Activated CD8-positive, alpha-beta T cell treated with anti-CD3 and anti-CD28 coated beads, Interleukin-2, amount 10 ng/mL, durations not matched to agents 7 days and 5 days (primary cell): ENCODE results near the gene CEBPG. TPM values are rescaled to one million over a fixed set of nuclear protein-coding genes. Genes with fewer than 3 reads are reported as not detected.
A peak's percentile ranks its signal among the peaks of the same experiment; 100 is the strongest.

Experiments
- ATAC-seq: fragments of 150-1000 bp; cut with Tn5 transposase; one replicate; pipeline ENCODE4 v1.10.0; 2021; ENCODE audit warnings: moderate library complexity
- CTCF ChIA-PET: fragments of 350-600 bp; sonication (Branson Sonifier 250); formaldehyde crosslinking; loops from one replicate; lab custom pipeline; 2021; ENCODE audit warnings: antibody characterized with exemption; lab: Charles Lee
- POLR2A ChIA-PET: fragments of 350-600 bp; sonication (Branson Sonifier 250); formaldehyde crosslinking; loops from one replicate; lab custom pipeline; 2021; ENCODE audit warnings: antibody characterized with exemption; lab: Charles Lee
- DNase-seq: peaks from one replicate; pipeline ENCODE4 v3.0.0-alpha.2; 2020
- H3K27ac Mint-ChIP-seq: one replicate; pipeline ENCODE4 v1.8.0; 2021; ENCODE audit warnings: mild to moderate bottlenecking, mixed read lengths
- H3K27me3 Mint-ChIP-seq: one replicate; pipeline ENCODE4 v1.8.0; 2021; ENCODE audit warnings: low read depth, mixed read lengths
- H3K36me3 Mint-ChIP-seq: one replicate; pipeline ENCODE4 v1.8.0; 2021; ENCODE audit warnings: low read depth, mixed read lengths
- H3K4me1 Mint-ChIP-seq: one replicate; pipeline ENCODE4 v1.8.0; 2021; ENCODE audit warnings: low read depth, mixed read lengths
- H3K4me3 Mint-ChIP-seq: one replicate; pipeline ENCODE4 v1.8.0; 2021; ENCODE audit warnings: mild to moderate bottlenecking, mixed read lengths
- H3K9me3 Mint-ChIP-seq: one replicate; pipeline ENCODE4 v1.8.0; 2022; ENCODE audit warnings: mixed read lengths; ENCODE audit not compliant: insufficient read depth
- total RNA-seq, 2 experiments: library from RNA; stranded (reverse); gene quantifications; one replicate each; pipeline ENCODE4 v1.2.3, GENCODE V29; 2021

CEBPG gene
- total RNA-seq, 2 experiments from 2014 or later = 19.6 to 20.6 TPM

- POLR2A ChIA-PET = no interaction called here
These were observed 47.9 kb downstream of the CEBPG start for GRCh38 chr19:33421368-33421767.

DNA sequence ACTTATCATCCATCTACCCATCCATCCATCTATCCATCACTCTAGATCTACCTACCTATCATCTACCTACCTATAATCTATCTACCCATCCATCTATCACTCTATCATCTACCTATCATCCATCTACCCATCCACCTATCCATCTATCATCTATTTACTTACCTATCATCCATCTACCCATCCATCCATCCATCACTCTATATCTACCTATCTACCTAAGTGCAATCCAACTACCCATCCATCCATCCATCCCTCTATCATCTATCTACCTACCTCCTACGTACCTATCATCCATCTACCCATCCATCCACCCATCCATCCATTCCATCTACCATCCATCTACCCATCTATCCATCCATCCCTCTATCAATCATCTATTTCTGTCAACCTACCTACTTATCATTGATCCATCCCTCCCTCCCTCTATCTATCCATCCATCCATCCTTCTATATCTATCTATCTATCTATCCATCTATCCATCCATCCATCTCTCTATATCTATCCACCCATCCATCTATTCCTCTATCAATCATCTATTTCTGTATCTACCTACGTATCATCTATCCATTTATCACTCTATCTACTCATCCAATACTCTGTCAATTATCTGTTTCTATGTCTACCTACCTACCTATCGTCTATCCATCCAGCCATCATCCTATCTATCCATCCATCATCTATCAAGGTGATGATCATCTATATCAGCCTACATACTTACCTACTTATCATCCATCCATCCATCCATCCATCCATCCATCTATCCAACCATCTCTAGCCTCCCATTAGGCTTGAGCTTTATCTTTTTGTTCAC is 49.1 kb downstream of the CEBPG start:
- H3K27ac Mint-ChIP-seq = no peak overlapping the region
- H3K4me1 Mint-ChIP-seq = no peaks in the 10 kb centered on the region
- ATAC-seq (no peak), DNase-seq (no peak)
- ChIA-PET POLR2A (no interaction called here), CTCF (interaction anchor here (0.5 kb wide), 1 partner anchor 16 kb away, joined by 3 read pairs; no protein-coding TSS in a partner anchor)
- no peak overlapping the region for H3K4me3 Mint-ChIP-seq
- H3K36me3 Mint-ChIP-seq = no peaks in the 10 kb centered on the region
- no peaks in the 10 kb centered on the region for H3K27me3 Mint-ChIP-seq
- no peaks in the 10 kb centered on the region for H3K9me3 Mint-ChIP-seq

More at GRCh38 chr19:33421368-33421767, 47.9 kb downstream of the CEBPG start:
- H3K4me1 Mint-ChIP-seq = peaks cover 2% of the 10 kb centered on the region
- no peaks in the 10 kb centered on the region for H3K27me3 Mint-ChIP-seq
- no peak overlapping the region for H3K27ac Mint-ChIP-seq
- H3K36me3 Mint-ChIP-seq = no peaks in the 10 kb centered on the region
- CTCF ChIA-PET = interaction anchor here (0.9 to 1.2 kb wide), 3 partner anchors 11 to 350 kb away, joined by 3 read pairs; no protein-coding TSS in a partner anchor
- H3K9me3 Mint-ChIP-seq = no peaks in the 10 kb centered on the region
- no peak overlapping the region for H3K4me3 Mint-ChIP-seq
- no peak for ATAC-seq
- DNase-seq = no peak

DNA sequence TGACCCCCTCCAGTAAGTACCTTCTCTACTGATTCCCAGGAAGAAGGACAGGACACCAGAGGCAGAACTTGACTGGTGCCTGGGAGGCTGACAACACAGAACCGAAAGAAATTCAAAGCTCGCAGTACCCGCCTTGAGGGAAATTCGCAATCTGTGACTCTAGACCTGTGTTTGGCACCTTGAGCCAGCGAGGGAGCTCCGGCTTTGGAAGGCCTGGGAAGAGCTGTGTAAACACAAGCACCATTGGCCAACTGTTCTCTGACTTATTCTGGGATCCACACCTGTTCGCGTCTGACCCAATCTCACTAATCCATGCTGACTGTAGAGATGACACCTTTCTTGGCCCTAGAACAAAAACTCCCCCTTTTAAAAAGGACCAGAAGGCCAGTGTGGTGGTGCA is 50.7 kb downstream of the CEBPG start:
- H3K4me3 Mint-ChIP-seq = no peak overlapping the region
- H3K27ac Mint-ChIP-seq = no peak overlapping the region
- H3K9me3 Mint-ChIP-seq = no peaks in the 10 kb centered on the region
- POLR2A ChIA-PET = no interaction called here
- ATAC-seq (no peak), DNase-seq (no peak)
- no peaks in the 10 kb centered on the region for H3K4me1 Mint-ChIP-seq
- CTCF ChIA-PET = no interaction called here
- no peaks in the 10 kb centered on the region for H3K27me3 Mint-ChIP-seq
- no peaks in the 10 kb centered on the region for H3K36me3 Mint-ChIP-seq

GRCh38 chr19:33426621-33427361 is 53.3 kb downstream of the CEBPG start:
- POLR2A ChIA-PET = no interaction called here

DNA sequence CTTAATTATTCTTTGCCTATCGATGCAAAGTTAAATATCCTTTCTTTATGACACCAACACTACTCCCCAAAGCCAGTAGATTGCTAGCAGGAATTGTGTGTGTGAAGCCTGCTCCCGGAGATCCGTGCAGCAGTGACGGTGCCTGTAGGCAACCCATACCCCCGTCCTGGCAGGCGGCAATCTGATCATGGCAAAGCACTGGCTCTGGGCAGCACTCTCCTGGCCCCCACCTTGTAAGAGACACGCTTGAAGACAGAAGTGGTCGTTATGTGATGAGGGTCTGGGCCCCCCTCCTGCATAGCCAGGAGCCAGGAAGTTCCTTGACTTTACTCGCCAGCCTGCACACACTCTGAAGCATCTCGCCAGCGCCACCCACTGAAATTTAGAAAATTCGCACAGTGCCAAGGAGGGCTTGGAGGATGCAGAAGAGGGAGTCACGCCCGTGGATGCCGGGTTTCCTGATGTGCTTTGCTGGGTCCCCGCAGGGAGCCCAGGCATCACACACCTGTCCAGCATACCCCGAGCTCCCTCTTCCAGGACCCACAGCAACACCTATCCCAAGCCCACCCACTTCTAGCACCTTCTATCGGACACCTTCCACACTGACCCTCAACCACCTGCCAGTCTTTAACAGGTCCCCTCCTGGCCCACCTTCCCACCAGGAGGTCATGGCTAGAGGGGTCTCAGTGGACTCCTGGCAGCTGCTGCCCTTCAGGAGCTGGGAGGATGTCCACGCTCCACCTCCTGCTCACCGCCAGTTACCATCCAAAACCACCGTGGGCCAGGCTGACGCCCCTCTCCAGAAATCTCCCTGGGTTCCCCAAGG is 54.5 kb downstream of the CEBPG start:
- DNase-seq (no peak), ATAC-seq (no peak)
- peaks cover 10% of the 10 kb centered on the region for H3K4me1 Mint-ChIP-seq
- ChIA-PET CTCF (no interaction called here), POLR2A (no interaction called here)
- H3K36me3 Mint-ChIP-seq = no peaks in the 10 kb centered on the region
- H3K4me3 Mint-ChIP-seq = no peak overlapping the region
- no peaks in the 10 kb centered on the region for H3K9me3 Mint-ChIP-seq
- no peaks in the 10 kb centered on the region for H3K27me3 Mint-ChIP-seq
- H3K27ac Mint-ChIP-seq = no peak overlapping the region

More at GRCh38 chr19:33426621-33427361, 53.3 kb downstream of the CEBPG start:
- ATAC-seq (no peak), DNase-seq (no peak)
- CTCF ChIA-PET = interaction anchor here (0.9 kb wide), 1 partner anchor 11 kb away, joined by 3 read pairs; no protein-coding TSS in a partner anchor
- H3K27ac Mint-ChIP-seq = no peak overlapping the region
- H3K9me3 Mint-ChIP-seq = no peaks in the 10 kb centered on the region
- H3K36me3 Mint-ChIP-seq = no peaks in the 10 kb centered on the region
- no peaks in the 10 kb centered on the region for H3K27me3 Mint-ChIP-seq
- H3K4me1 Mint-ChIP-seq = peaks cover 10% of the 10 kb centered on the region
- H3K4me3 Mint-ChIP-seq = no peak overlapping the region

GRCh38 chr19:33428627-33429125 is 55.2 kb downstream of the CEBPG start:
- Mint-ChIP-seq H3K27me3 (no peaks in the 10 kb centered on the region), H3K4me3 (no peak overlapping the region), H3K36me3 (no peaks in the 10 kb centered on the region), H3K9me3 (no peaks in the 10 kb centered on the region), H3K27ac (no peak overlapping the region), H3K4me1 (peaks cover 10% of the 10 kb centered on the region)
- ChIA-PET POLR2A (no interaction called here), CTCF (no interaction called here)
- ATAC-seq (no peak), DNase-seq (no peak)

DNA sequence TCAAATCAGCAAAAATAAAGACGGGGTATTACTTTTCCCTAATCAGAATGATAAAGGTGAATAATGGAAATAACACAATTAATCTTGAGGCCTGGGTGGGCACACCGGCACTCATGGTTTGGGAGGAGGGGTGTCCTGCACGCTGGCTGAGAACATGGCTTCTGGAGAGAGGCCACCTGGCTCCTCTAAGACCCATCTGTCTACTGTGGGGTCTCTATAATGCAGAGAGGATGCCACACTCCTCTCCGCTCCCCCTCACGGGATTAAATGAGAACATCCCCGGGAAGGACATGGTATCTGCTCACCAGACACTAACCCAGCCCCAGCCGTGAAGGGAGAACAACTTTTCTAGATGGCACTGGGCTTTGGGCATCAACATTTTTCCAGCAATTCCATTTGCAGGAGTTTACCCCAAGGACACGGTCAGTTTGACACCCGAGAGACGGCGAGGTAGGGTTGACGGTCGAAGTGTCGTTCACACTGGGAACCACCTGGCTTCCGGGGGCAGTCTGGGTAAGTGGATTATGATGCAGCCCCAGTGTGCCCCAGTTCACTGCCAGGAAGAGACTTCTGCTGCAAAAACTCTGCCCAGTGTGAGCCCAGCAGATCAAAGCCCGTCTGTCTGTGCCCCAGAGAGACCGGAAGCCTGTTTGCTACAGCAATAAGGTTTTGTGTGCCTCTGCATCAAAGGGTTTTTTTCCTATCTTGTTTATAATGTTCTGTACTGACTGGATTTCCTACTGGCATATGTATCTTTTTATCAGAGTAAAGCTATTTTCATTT is 56.6 kb downstream of the CEBPG start:
- ChIA-PET POLR2A (no interaction called here), CTCF (interaction anchor here (0.8 to 3.0 kb wide), 15 partner anchors 13 to 716 kb away, joined by 3 to 25 read pairs (median 3); partner anchors contain the start of gene PEPD)
- peak; percentile 48 for DNase-seq
- Mint-ChIP-seq H3K4me1 (peaks cover 10% of the 10 kb centered on the region), H3K4me3 (peak overlapping the region; percentile 26), H3K9me3 (no peaks in the 10 kb centered on the region), H3K27ac (peak overlapping the region; percentile 57), H3K27me3 (no peaks in the 10 kb centered on the region), H3K36me3 (no peaks in the 10 kb centered on the region)
- peak; percentile 55 for ATAC-seq

DNA sequence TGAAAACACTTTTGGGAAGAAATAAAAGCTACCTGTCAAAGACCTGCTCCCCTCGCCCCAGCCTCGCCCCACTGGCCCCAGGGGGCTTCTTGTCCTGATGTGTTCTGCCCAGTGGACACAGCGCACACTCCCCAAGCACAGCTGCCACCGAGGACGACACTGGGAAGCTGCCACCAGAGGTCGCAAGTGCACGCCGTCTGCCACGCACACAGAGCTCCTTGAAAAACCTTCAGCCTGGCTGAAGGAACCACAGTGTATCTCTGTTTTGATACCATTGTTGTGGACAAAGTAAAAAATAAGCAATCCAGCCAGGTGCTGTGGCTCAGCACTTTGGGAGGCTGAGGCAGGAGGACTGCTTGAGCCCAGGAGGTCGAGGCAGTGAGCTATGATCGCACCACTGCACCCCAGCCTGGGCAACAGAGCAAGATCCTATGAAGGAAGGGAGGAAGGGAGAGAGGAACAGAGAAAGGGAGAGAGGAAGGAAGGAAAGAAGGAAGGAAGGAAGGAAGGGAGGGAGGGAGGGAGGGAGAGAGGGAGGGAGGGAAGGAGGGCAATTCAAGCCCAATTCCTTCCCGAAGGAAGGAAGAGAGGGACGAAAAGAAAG is 57.3 kb downstream of the CEBPG start:
- peak overlapping the region; percentile 57 for H3K27ac Mint-ChIP-seq
- POLR2A ChIA-PET = no interaction called here

GRCh38 chr19:33432015-33432414 is 58.5 kb downstream of the CEBPG start:
- H3K4me3 Mint-ChIP-seq = no peak overlapping the region
- ATAC-seq = no peak
- peaks cover 10% of the 10 kb centered on the region for H3K4me1 Mint-ChIP-seq
- no peaks in the 10 kb centered on the region for H3K27me3 Mint-ChIP-seq
- H3K9me3 Mint-ChIP-seq = no peaks in the 10 kb centered on the region
- CTCF ChIA-PET = interaction anchor here (0.7 to 3.0 kb wide), 6 partner anchors 11 to 346 kb away, joined by 3 to 11 read pairs (median 5); partner anchors contain the start of gene PEPD
- POLR2A ChIA-PET = no interaction called here
- DNase-seq = no peak
- H3K36me3 Mint-ChIP-seq = no peaks in the 10 kb centered on the region
- H3K27ac Mint-ChIP-seq = no peak overlapping the region

More for the DNA sequence above, 57.3 kb downstream of the CEBPG start:
- peak; percentile 94 for ATAC-seq
- Mint-ChIP-seq H3K9me3 (no peaks in the 10 kb centered on the region), H3K4me1 (peaks cover 10% of the 10 kb centered on the region), H3K36me3 (no peaks in the 10 kb centered on the region), H3K27me3 (no peaks in the 10 kb centered on the region), H3K4me3 (peak overlapping the region; percentile 26)
- DNase-seq = peak; percentile 73
- CTCF ChIA-PET = interaction anchor here (0.8 to 3.0 kb wide), 15 partner anchors 14 to 715 kb away, joined by 3 to 25 read pairs (median 3); partner anchors contain the start of gene PEPD
